Activated B cell treated with CpG ODN at 0.5 μM for 24 hours (primary cell): ENCODE results near the gene ETS1. TPM values are rescaled to one million over a fixed set of nuclear protein-coding genes. Genes with fewer than 3 reads are reported as not detected.
A peak's percentile ranks its signal among the peaks of the same experiment; 100 is the strongest.

ENCODE experiments used
- ATAC-seq: fragments of 200-7000 bp; cut with Tn5 transposase; one replicate; pipeline ENCODE4 v1.10.0; 2021; ENCODE audit warnings: low read depth, mild to moderate bottlenecking, moderate library complexity
- CTCF ChIA-PET: fragments of 350-600 bp; sonication (Branson Sonifier 250); formaldehyde crosslinking; loops from one replicate; lab custom pipeline; 2021; ENCODE audit warnings: antibody characterized with exemption; lab: Charles Lee
- POLR2A ChIA-PET: fragments of 350-600 bp; sonication (Branson Sonifier 250); formaldehyde crosslinking; loops from one replicate; lab custom pipeline; 2021; ENCODE audit warnings: antibody characterized with exemption; lab: Charles Lee
- DNase-seq: peaks from one replicate; pipeline ENCODE4 v3.0.0; 2022
- H3K27ac Mint-ChIP-seq: one replicate; pipeline ENCODE4 v1.8.0; 2020; ENCODE audit warnings: mixed read lengths
- H3K27me3 Mint-ChIP-seq: one replicate; pipeline ENCODE4 v1.8.0; 2021; ENCODE audit warnings: mixed read lengths
- H3K36me3 Mint-ChIP-seq: one replicate; pipeline ENCODE4 v1.8.0; 2021; ENCODE audit warnings: low read depth, mixed read lengths
- H3K4me1 Mint-ChIP-seq: one replicate; pipeline ENCODE4 v1.8.0; 2021; ENCODE audit warnings: mixed read lengths
- H3K4me3 Mint-ChIP-seq: one replicate; pipeline ENCODE4 v1.8.0; 2020; ENCODE audit warnings: mild to moderate bottlenecking, mixed read lengths
- H3K9me3 Mint-ChIP-seq: one replicate; pipeline ENCODE4 v1.8.0; 2020; ENCODE audit warnings: mixed read lengths
- intact Hi-C: fragments of 100-400 bp; cut with micrococcal nuclease; formaldehyde crosslinking; loops from one replicate; pipeline ENCODE4 v1.15.1; 2024
- total RNA-seq: library from RNA; stranded (reverse); gene quantifications from 2 replicates; pipeline ENCODE4 v1.2.3, GENCODE V29; 2022
- TF ChIP-seq, protein P1 (sequence below): fragments of 200-600 bp; IDR thresholded peaks from one replicate; pipeline ENCODE4 v1.8.0; 2022; ENCODE audit warnings: antibody characterized with exemption, mild to moderate bottlenecking

ETS1 gene
- total RNA-seq, 1 donor from 2014 or later, result 301 TPM

DNA sequence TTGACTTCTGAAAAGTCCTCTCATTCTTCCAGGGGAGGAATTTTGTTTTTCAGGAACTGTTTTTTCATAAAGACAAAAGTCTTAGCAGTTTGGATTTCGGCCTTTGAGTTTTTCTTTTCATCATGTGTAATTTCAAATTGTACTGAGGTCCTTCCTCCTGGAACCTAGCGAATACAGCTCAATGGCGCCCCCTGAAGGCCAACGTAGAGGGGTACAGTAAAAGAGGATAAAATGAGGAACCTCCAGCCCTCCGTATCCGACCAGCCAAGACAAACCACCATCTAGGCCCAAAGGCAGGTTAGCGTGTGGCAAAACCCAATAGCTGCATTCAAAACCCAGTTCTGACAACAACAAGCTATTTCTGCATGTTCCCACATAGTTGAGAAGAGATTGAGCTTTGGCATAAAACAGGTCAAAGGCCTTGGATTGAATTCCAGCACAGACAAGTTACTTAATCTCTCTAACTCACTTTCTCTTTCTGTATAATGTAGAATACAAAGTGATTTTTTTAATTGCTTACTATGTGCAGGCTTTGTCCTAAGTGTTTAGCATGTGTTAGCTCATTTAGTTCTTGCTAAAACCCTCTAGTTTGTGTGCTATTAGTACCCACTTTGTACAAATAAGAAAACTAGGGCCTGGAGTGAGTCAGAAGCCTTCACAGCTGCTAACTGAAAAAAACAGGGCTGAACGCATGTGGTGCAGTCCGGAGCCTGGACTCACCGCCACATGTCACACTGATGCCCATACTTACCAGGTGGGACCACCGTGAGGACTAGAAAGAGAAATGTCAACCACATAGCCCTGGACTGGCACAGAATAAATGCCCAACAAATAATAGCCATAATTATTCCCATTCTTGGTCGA, 43.2 kb upstream of the ETS1 start:
- POLR2A ChIA-PET, result interaction anchor here (0.7 to 15.2 kb wide), 30 partner anchors 9 to 459 kb away, joined by 3 to 574 read pairs (median 5); no protein-coding TSS in a partner anchor
- H3K9me3 Mint-ChIP-seq, result no peaks in the 10 kb centered on the region
- H3K4me3 Mint-ChIP-seq, result peak overlapping the region; percentile 50
- CTCF ChIA-PET, result interaction anchor here (0.7 to 12.3 kb wide), 46 partner anchors 11 to 473 kb away, joined by 3 to 284 read pairs (median 6); no protein-coding TSS in a partner anchor
- DNase-seq, result peak; percentile 86
- intact Hi-C loops, result loop anchor here (1.0 to 10.0 kb wide), 14 partner anchors 26 to 435 kb away; no protein-coding TSS in a partner anchor
- H3K27me3 Mint-ChIP-seq, result no peaks in the 10 kb centered on the region
- peak; percentile 85 for ATAC-seq
- no peaks in the 10 kb centered on the region for H3K36me3 Mint-ChIP-seq
- TF ChIP-seq, protein P1, sequence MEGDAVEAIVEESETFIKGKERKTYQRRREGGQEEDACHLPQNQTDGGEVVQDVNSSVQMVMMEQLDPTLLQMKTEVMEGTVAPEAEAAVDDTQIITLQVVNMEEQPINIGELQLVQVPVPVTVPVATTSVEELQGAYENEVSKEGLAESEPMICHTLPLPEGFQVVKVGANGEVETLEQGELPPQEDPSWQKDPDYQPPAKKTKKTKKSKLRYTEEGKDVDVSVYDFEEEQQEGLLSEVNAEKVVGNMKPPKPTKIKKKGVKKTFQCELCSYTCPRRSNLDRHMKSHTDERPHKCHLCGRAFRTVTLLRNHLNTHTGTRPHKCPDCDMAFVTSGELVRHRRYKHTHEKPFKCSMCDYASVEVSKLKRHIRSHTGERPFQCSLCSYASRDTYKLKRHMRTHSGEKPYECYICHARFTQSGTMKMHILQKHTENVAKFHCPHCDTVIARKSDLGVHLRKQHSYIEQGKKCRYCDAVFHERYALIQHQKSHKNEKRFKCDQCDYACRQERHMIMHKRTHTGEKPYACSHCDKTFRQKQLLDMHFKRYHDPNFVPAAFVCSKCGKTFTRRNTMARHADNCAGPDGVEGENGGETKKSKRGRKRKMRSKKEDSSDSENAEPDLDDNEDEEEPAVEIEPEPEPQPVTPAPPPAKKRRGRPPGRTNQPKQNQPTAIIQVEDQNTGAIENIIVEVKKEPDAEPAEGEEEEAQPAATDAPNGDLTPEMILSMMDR, result no peak
- peak overlapping the region; percentile 92 for H3K27ac Mint-ChIP-seq
- peaks cover 68% of the 10 kb centered on the region for H3K4me1 Mint-ChIP-seq

DNA sequence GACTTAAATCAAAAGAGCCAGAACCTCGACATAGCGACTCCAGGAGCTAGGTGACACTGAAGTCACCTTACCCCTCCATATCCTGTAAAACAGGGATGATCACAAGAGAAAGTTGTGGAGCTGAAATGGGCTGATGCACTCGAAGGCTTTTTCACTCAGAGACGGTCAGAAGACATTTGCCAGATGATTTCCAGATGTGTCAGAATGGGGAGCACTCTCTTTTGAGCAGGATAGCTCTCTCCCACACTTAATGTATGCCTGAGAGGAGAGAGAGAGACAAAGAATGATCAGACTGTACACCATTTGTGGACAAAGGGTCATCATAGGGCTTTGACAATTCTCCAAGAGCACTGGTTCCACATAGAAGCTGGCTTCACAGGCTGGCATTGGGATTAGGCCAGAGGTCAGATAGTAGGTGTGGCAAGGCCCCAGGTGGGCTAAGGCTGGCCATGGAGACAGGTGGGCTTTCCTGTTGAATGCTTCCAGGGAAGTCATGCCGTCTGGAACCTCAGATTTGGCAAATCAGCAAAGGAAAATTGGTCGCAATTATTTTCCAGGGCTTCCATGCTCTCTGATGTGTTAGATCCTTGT, 42.3 kb upstream of the ETS1 start:
- H3K27ac Mint-ChIP-seq, result peak overlapping the region; percentile 92
- H3K4me3 Mint-ChIP-seq, result peak overlapping the region; percentile 41
- ATAC-seq (no peak), DNase-seq (no peak)
- POLR2A ChIA-PET, result interaction anchor here (0.9 to 15.2 kb wide), 19 partner anchors 21 to 458 kb away, joined by 3 to 574 read pairs (median 11); no protein-coding TSS in a partner anchor
- no peaks in the 10 kb centered on the region for H3K9me3 Mint-ChIP-seq
- peaks cover 78% of the 10 kb centered on the region for H3K4me1 Mint-ChIP-seq
- no peaks in the 10 kb centered on the region for H3K36me3 Mint-ChIP-seq
- TF ChIP-seq, protein P1, result no peak
- no peaks in the 10 kb centered on the region for H3K27me3 Mint-ChIP-seq
- intact Hi-C loops, result loop anchor here (1.0 to 10.0 kb wide), 14 partner anchors 25 to 434 kb away; no protein-coding TSS in a partner anchor
- CTCF ChIA-PET, result interaction anchor here (0.9 to 12.3 kb wide), 22 partner anchors 22 to 472 kb away, joined by 3 to 284 read pairs (median 11); no protein-coding TSS in a partner anchor

GRCh38 chr11:128628686-128629085, 41.3 kb upstream of the ETS1 start:
- H3K4me3 Mint-ChIP-seq, result peak overlapping the region; percentile 41
- DNase-seq (no peak), ATAC-seq (no peak)
- intact Hi-C loops, result no loop called here
- H3K36me3 Mint-ChIP-seq, result no peaks in the 10 kb centered on the region
- H3K27me3 Mint-ChIP-seq, result no peaks in the 10 kb centered on the region
- POLR2A ChIA-PET, result interaction anchor here (0.6 to 15.2 kb wide), 17 partner anchors 8 to 346 kb away, joined by 3 to 574 read pairs (median 8); partner anchors contain the start of gene FLI1
- TF ChIP-seq, protein P1, result no peak
- H3K27ac Mint-ChIP-seq, result peak overlapping the region; percentile 92
- no peaks in the 10 kb centered on the region for H3K9me3 Mint-ChIP-seq
- peaks cover 87% of the 10 kb centered on the region for H3K4me1 Mint-ChIP-seq
- CTCF ChIA-PET, result interaction anchor here (0.8 to 12.3 kb wide), 13 partner anchors 9 to 456 kb away, joined by 3 to 284 read pairs (median 8); no protein-coding TSS in a partner anchor

- CTCF ChIA-PET, result interaction anchor here (0.8 to 12.3 kb wide), 13 partner anchors 8 to 455 kb away, joined by 3 to 284 read pairs (median 8); no protein-coding TSS in a partner anchor
- ATAC-seq (no peak), DNase-seq (no peak)
- intact Hi-C loops, result no loop called here
- peaks cover 91% of the 10 kb centered on the region for H3K4me1 Mint-ChIP-seq
- POLR2A ChIA-PET, result interaction anchor here (0.6 to 15.2 kb wide), 17 partner anchors 8 to 346 kb away, joined by 3 to 574 read pairs (median 8); partner anchors contain the start of gene FLI1
- H3K27ac Mint-ChIP-seq, result peak overlapping the region; percentile 92
- TF ChIP-seq, protein P1, result no peak
- H3K27me3 Mint-ChIP-seq, result no peaks in the 10 kb centered on the region
- peak overlapping the region; percentile 45 for H3K4me3 Mint-ChIP-seq
- H3K36me3 Mint-ChIP-seq, result no peaks in the 10 kb centered on the region
- no peaks in the 10 kb centered on the region for H3K9me3 Mint-ChIP-seq
Measured at GRCh38 chr11:128628325-128628673, 40.9 kb upstream of the ETS1 start.
